ENCODE measurements around the gene SOCS2. TPM values are rescaled to one million over a fixed set of nuclear protein-coding genes. Genes with fewer than 3 reads are reported as not detected.

SOCS2 gene
- polyA plus RNA-seq, 5 donors, result 27.0 to 40.7 (median 35.2) TPM

DNA sequence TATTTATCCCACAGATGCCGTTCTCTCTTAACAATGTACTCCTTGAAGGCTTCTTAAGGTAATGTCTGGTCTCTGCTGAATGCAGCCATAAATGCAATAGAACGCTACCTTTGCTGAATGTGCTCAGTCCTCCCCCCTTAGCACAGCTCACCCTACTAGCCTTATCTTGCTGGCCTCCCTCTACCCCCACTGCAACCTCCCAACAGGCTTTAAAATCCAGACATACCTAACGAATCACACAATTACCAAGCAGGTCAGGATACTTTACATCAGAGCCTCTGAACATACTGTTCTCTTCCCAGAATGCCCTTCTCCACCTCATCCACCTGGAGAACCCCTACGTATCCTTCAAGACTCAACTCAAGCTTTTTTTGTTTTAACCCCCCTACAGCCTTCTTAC is 53.7 kb downstream of the SOCS2 start:
- no peak for DNase-seq

Other genes starting within 250 kb of the SOCS2 start
- 100 to 1,000 TPM in 4 of 5 donors, 10 to 100 TPM in 1; 99.7 to 136 (median 116) TPM for gene NUDT4, start 194.8 kb upstream of the SOCS2 start, polyA plus RNA-seq (ENCODE audit: insufficient read depth in 1 of 5, insufficient read length in 5 of 5, low replicate concordance in 1 of 5)
- 100 to 1,000 TPM; 131 to 167 (median 142) TPM for gene UBE2N, start 130.7 kb upstream of the SOCS2 start, polyA plus RNA-seq (ENCODE audit: insufficient read depth in 1 of 5, insufficient read length in 5 of 5, low replicate concordance in 1 of 5)
- gene MRPL42, start 105.2 kb upstream of the SOCS2 start, polyA plus RNA-seq (ENCODE audit: insufficient read depth in 1 of 5, insufficient read length in 5 of 5, low replicate concordance in 1 of 5), result 10 to 100 TPM; 52.5 to 69.7 (median 67.2) TPM
- 10 to 100 TPM in 4 of 5 donors, 1 to 10 TPM in 1; 9.1 to 13.3 (median 10.4) TPM for gene CRADD, start 104.7 kb downstream of the SOCS2 start, polyA plus RNA-seq (ENCODE audit: insufficient read depth in 1 of 5, insufficient read length in 5 of 5, low replicate concordance in 1 of 5)